ENCODE measurements around the gene RNF112. TPM values are rescaled to one million over a fixed set of nuclear protein-coding genes. Genes with fewer than 3 reads are reported as not detected.
A peak's percentile ranks its signal among the peaks of the same experiment; 100 is the strongest.

RNF112 gene
- total and polyA plus RNA-seq, 2 experiments from 2014 or later, result 0.79 to 1.2 TPM

GRCh38 chr17:19392303-19392702 lies 18.7 kb upstream of the RNF112 start:
- Histone ChIP-seq H3K4me1 (ENCODE audit: low read depth) (peaks cover 14% of the 10 kb centered on the region), H3K27ac (no peak overlapping the region), H3K36me3 (no peaks in the 10 kb centered on the region), H3K4me3 (no peak overlapping the region), H3K9me3 (ENCODE audit: low read depth) (no peaks in the 10 kb centered on the region), H3K27me3 (no peaks in the 10 kb centered on the region)
- no peak for DNase-seq (ENCODE audit: low read depth in 1 of 2, low spot score in 1 of 2)
- no peak for TF ChIP-seq CTCF (IDR thresholded peaks at IDR 0.05; ENCODE audit: low read depth, low read length)

GRCh38 chr17:19397556-19398041 lies 13.4 kb upstream of the RNF112 start:
- no peak for DNase-seq (ENCODE audit: low read depth in 1 of 2, low spot score in 1 of 2)
- Histone ChIP-seq H3K36me3 (no peaks in the 10 kb centered on the region), H3K4me3 (no peak overlapping the region), H3K27ac (no peak overlapping the region), H3K27me3 (no peaks in the 10 kb centered on the region), H3K9me3 (ENCODE audit: low read depth) (no peaks in the 10 kb centered on the region), H3K4me1 (ENCODE audit: low read depth) (peaks cover 8% of the 10 kb centered on the region)
- no peak for TF ChIP-seq CTCF (IDR thresholded peaks at IDR 0.05; ENCODE audit: low read depth, low read length)

GRCh38 chr17:19398301-19399181 lies 12.5 kb upstream of the RNF112 start:
- TF ChIP-seq CTCF (IDR thresholded peaks at IDR 0.05; ENCODE audit: low read depth, low read length), result no peak
- Histone ChIP-seq H3K4me1 (ENCODE audit: low read depth) (peaks cover 8% of the 10 kb centered on the region), H3K4me3 (no peak overlapping the region), H3K9me3 (ENCODE audit: low read depth) (no peaks in the 10 kb centered on the region), H3K27me3 (no peaks in the 10 kb centered on the region), H3K27ac (no peak overlapping the region), H3K36me3 (no peaks in the 10 kb centered on the region)
- DNase-seq (ENCODE audit: low read depth in 1 of 2, low spot score in 1 of 2), result peak in 1 of 2 donors; percentile 78

- no peak for DNase-seq (ENCODE audit: low read depth in 1 of 2, low spot score in 1 of 2)
- peaks cover 8% of the 10 kb centered on the region for H3K4me1 ChIP-seq (ENCODE audit: low read depth)
- no peak for TF ChIP-seq CTCF (IDR thresholded peaks at IDR 0.05; ENCODE audit: low read depth, low read length)
- H3K27me3 ChIP-seq, result no peaks in the 10 kb centered on the region
- H3K27ac ChIP-seq, result no peak overlapping the region
- H3K9me3 ChIP-seq (ENCODE audit: low read depth), result no peaks in the 10 kb centered on the region
- no peaks in the 10 kb centered on the region for H3K36me3 ChIP-seq
- no peak overlapping the region for H3K4me3 ChIP-seq
Measured at GRCh38 chr17:19399750-19400450, 11.1 kb upstream of the RNF112 start.

- no peak for TF ChIP-seq CTCF (IDR thresholded peaks at IDR 0.05; ENCODE audit: low read depth, low read length)
- DNase-seq (ENCODE audit: low read depth in 1 of 2, low spot score in 1 of 2), result peak in 1 of 2 donors; percentile 61
- Histone ChIP-seq H3K4me3 (no peak overlapping the region), H3K27me3 (no peaks in the 10 kb centered on the region), H3K27ac (no peak overlapping the region), H3K9me3 (ENCODE audit: low read depth) (no peaks in the 10 kb centered on the region), H3K4me1 (ENCODE audit: low read depth) (peaks cover 8% of the 10 kb centered on the region), H3K36me3 (no peaks in the 10 kb centered on the region)
Measured at GRCh38 chr17:19401321-19402010, 9.6 kb upstream of the RNF112 start.
